MM.1S (cell line): Measurements from ENCODE around the gene GUCD1.
"Not testable (repeated sequence)": the region's sequence is repeated elsewhere in the genome, so short reads cannot be mapped to it uniquely, and the experiment has no call there.

ENCODE experiments used
- CTCF ChIP-seq: fragments of 300-600 bp; sonication (generic); IDR thresholded peaks from 2 replicates; pipeline ENCODE4 v1.5.1; 2016; ENCODE audit warnings: antibody characterized with exemption, low read length, mixed read lengths
- EZH2 ChIP-seq: fragments of 300-600 bp; sonication (generic); optimal IDR thresholded peaks from 2 replicates; pipeline ENCODE3; 2017; ENCODE audit warnings: low read depth, mild to moderate bottlenecking, antibody characterized with exemption, low read length, mixed read lengths

GRCh38 chr22:24602847-24603769 lies 48.2 kb upstream of the GUCD1 start, which contains the start of gene GGT1:
- not testable (repeated sequence) for TF ChIP-seq CTCF, EZH2
